ENCODE results near the gene ATP8B1. TPM values are rescaled to one million over a fixed set of nuclear protein-coding genes. Genes with fewer than 3 reads are reported as not detected.
A peak's percentile ranks its signal among the peaks of the same experiment; 100 is the strongest.

The ATP8B1 gene
- total and polyA plus RNA-seq, 2 of the 4 experiments (the other 2 are of a cell fraction), result 64.3 to 136 TPM

DNA sequence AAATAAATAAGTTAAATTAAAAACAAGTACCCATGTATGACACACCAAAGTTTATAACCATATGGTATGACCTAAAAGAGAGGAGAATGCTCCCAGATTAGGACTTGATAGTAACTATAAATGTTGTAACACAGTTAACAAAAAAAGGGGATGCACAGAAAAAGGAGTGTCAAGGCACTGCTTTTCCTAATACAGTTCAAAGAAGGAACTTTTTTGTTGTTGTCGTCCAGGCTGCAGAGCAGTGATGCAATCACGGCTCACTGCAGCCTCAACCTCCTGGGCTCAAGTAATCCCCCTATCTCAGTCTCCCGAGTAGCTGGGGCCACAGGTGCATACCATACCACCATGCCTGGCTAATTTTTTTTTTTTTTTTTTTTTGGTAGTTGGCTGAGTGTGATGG lies 184.2 kb downstream of the ATP8B1 start:
- no peak overlapping the region for H3K18ac ChIP-seq (ENCODE audit: low read depth, low read length)
- in situ Hi-C loops (cut with MboI; ENCODE audit: low sequenced_read_pairs), result no loop called here
- ChIA-PET CTCF (no interaction called here), POLR2A (ENCODE audit: unreplicated experiment) (no interaction called here)
- no peak overlapping the region for H4K8ac ChIP-seq (ENCODE audit: low read depth in 2 of 2, low read length in 2 of 2)
- H3K56ac ChIP-seq (ENCODE audit: extremely low read depth, insufficient read depth, low read length), result no peak overlapping the region
- no peaks in the 10 kb centered on the region; the same call in 1 of the 2 replicates for H3K9me1 ChIP-seq (ENCODE audit: insufficient read depth, low read length)
- H3K27me3 ChIP-seq (ENCODE audit: control insufficient read depth, insufficient read depth, low read length), result no peaks in the 10 kb centered on the region
- ATAC-seq (ENCODE audit: low read depth), result no peak
- H2AFZ ChIP-seq (replicated peaks; ENCODE audit: low read length, poor library complexity), result no peak overlapping the region
- no peak overlapping the region for H2BK120ac ChIP-seq (ENCODE audit: low read depth, low read length)
- BruUV-seq (replicated peaks), result no TSS peak
- no peak overlapping the region for H2BK15ac ChIP-seq (ENCODE audit: low read depth, low read length)
- intact Hi-C loops (cut with micrococcal nuclease), result no loop called here
- no peak overlapping the region for H2BK5ac ChIP-seq (ENCODE audit: low read depth, low read length, poor library complexity, severe bottlenecking)
- H3K4ac ChIP-seq (ENCODE audit: low read depth, low read length), result no peak overlapping the region
- no CpG with 5 or more reads among the region's 3 CpGs for WGBS, 2 experiments (ENCODE audit: extremely low coverage in 2 of 2, insufficient read length in 1 of 2)
- H3K14ac ChIP-seq (replicated peaks; ENCODE audit: low read depth, low read length), result no peak overlapping the region
- H3K4me3 ChIP-seq (ENCODE audit: insufficient read depth, low read depth, low read length), result no peak overlapping the region
- no peak overlapping the region for H2AK9ac ChIP-seq (replicated peaks; ENCODE audit: low read depth, low read length, poor library complexity)
- dilution Hi-C loops (cut with HindIII; ENCODE audit: low sequenced_read_pairs, unreplicated experiment), result no loop called here
- H3K23ac ChIP-seq (ENCODE audit: low read depth, low read length), result no peak overlapping the region
- no peak overlapping the region for H4K91ac ChIP-seq (ENCODE audit: insufficient read depth, low read depth, low read length)
- H3K79me1 ChIP-seq (ENCODE audit: low read depth in 1 of 2, low read length in 2 of 2), result peaks cover 10 to 47% of the 10 kb centered on the region in 2 experiments
- H3K9ac ChIP-seq (ENCODE audit: low read depth, low read length), result no peak overlapping the region
- peaks cover 22% of the 10 kb centered on the region for H3K36me3 ChIP-seq (ENCODE audit: control insufficient read depth, insufficient read depth, low read length)
- no peak overlapping the region for H4K5ac ChIP-seq (ENCODE audit: low read depth, low read length)
- no peak overlapping the region for H2AK5ac ChIP-seq (ENCODE audit: low read depth, low read length)
- no peak overlapping the region for H3K27ac ChIP-seq (ENCODE audit: insufficient read depth, low read length)
- no peaks in the 10 kb centered on the region for H3K9me3 ChIP-seq (ENCODE audit: control insufficient read depth, insufficient read depth, low read length)
- no peak overlapping the region for H2BK20ac ChIP-seq (ENCODE audit: low read depth, low read length)
- no peak for DNase-seq
- TF ChIP-seq MAZ (IDR thresholded peaks at IDR 0.05; ENCODE audit: borderline replicate concordance, low read depth, low read length) (no peak), MXI1 (IDR thresholded peaks at IDR 0.05; ENCODE audit: borderline replicate concordance, low read depth, low read length) (no peak), RFX5 (IDR thresholded peaks at IDR 0.05; ENCODE audit: low read depth, low read length) (no peak), RCOR1 (IDR thresholded peaks at IDR 0.05; ENCODE audit: insufficient replicate concordance, low read length) (no peak), NFE2L2 (IDR thresholded peaks at IDR 0.05; ENCODE audit: low read depth, low read length) (no peak), CEBPB (IDR thresholded peaks at IDR 0.05; ENCODE audit: low read depth, low read length) (peak; percentile 46; the same call in 1 of the 2 replicates), RAD21 (IDR thresholded peaks at IDR 0.05; ENCODE audit: low read length) (no peak)
- TF ChIP-seq, protein P1, sequence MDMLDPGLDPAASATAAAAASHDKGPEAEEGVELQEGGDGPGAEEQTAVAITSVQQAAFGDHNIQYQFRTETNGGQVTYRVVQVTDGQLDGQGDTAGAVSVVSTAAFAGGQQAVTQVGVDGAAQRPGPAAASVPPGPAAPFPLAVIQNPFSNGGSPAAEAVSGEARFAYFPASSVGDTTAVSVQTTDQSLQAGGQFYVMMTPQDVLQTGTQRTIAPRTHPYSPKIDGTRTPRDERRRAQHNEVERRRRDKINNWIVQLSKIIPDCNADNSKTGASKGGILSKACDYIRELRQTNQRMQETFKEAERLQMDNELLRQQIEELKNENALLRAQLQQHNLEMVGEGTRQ (IDR thresholded peaks at IDR 0.05; ENCODE audit: low read depth, low read length), result no peak
- TF ChIP-seq, protein P2, sequence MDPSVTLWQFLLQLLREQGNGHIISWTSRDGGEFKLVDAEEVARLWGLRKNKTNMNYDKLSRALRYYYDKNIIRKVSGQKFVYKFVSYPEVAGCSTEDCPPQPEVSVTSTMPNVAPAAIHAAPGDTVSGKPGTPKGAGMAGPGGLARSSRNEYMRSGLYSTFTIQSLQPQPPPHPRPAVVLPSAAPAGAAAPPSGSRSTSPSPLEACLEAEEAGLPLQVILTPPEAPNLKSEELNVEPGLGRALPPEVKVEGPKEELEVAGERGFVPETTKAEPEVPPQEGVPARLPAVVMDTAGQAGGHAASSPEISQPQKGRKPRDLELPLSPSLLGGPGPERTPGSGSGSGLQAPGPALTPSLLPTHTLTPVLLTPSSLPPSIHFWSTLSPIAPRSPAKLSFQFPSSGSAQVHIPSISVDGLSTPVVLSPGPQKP (IDR thresholded peaks at IDR 0.05; ENCODE audit: borderline replicate concordance, low read depth, low read length), result no peak
- H3K4me1 ChIP-seq (ENCODE audit: control insufficient read depth, insufficient read depth, low read length), result peaks cover 2% of the 10 kb centered on the region
- no peak overlapping the region for H3K4me2 ChIP-seq (ENCODE audit: low read depth, low read length)
- H4K20me1 ChIP-seq (ENCODE audit: insufficient read depth, low read length), result peaks cover 17% of the 10 kb centered on the region; the same call in 1 of the 2 replicates
